H9 (cell line): ENCODE data around the gene ERBIN. TPM values are rescaled to one million over a fixed set of nuclear protein-coding genes. Genes with fewer than 3 reads are reported as not detected.

Source experiments
- DNase-seq: peaks from one replicate; pipeline ENCODE4 v3.0.0-alpha.2; 2017
- H2AFZ ChIP-seq: one replicate; pipeline ENCODE4 v1.6.1; 2013; ENCODE audit warnings: mild to moderate bottlenecking, low read length, control low read depth, moderate library complexity
- H2AK5ac ChIP-seq: 2 replicates; pipeline ENCODE4 v1.6.1; 2013; ENCODE audit warnings: low read length, control low read depth, mixed read lengths; ENCODE audit not compliant: insufficient read length
- H2BK120ac ChIP-seq: one replicate; pipeline ENCODE4 v1.6.1; 2013; ENCODE audit warnings: low read depth, mild to moderate bottlenecking, low read length, control low read depth, inconsistent platforms; ENCODE audit not compliant: poor library complexity, severe bottlenecking
- H2BK12ac ChIP-seq: 2 replicates; pipeline ENCODE4 v1.6.1; 2013; ENCODE audit warnings: low read length, control low read depth, mixed read lengths, low read depth; ENCODE audit not compliant: insufficient read length
- H2BK15ac ChIP-seq: 2 replicates; pipeline ENCODE4 v1.6.1; 2013; ENCODE audit warnings: low read depth, low read length, control low read depth
- H2BK20ac ChIP-seq: one replicate; pipeline ENCODE4 v1.6.1; 2013; ENCODE audit warnings: low read depth, mild to moderate bottlenecking, low read length, control low read depth, inconsistent platforms; ENCODE audit not compliant: poor library complexity, severe bottlenecking
- H2BK5ac ChIP-seq: 2 replicates; pipeline ENCODE4 v1.6.1; 2013; ENCODE audit warnings: low read length, control low read depth, mixed read lengths; ENCODE audit not compliant: insufficient read length
- H3K14ac ChIP-seq: 2 replicates; pipeline ENCODE4 v1.6.1; 2013; ENCODE audit warnings: low read length, control low read depth; ENCODE audit not compliant: insufficient read depth
- H3K18ac ChIP-seq: 2 replicates; pipeline ENCODE4 v1.6.1; 2013; ENCODE audit warnings: low read depth, mild to moderate bottlenecking, mixed read lengths, low read length, control low read depth; ENCODE audit not compliant: insufficient read length
- H3K23ac ChIP-seq: 2 replicates; pipeline ENCODE4 v1.6.1; 2013; ENCODE audit warnings: low read length, control low read depth, mixed read lengths, low read depth; ENCODE audit not compliant: insufficient read length
- H3K23me2 ChIP-seq: 2 replicates; pipeline ENCODE4 v1.6.1; 2013; ENCODE audit warnings: low read depth, mild to moderate bottlenecking, mixed read lengths, low read length, control low read depth; ENCODE audit not compliant: insufficient read length, poor library complexity, severe bottlenecking
- H3K27ac ChIP-seq: 2 replicates; pipeline ENCODE4 v1.5.1; 2013; ENCODE audit warnings: low read length, control low read depth, mixed read lengths, low read depth; ENCODE audit not compliant: insufficient read length
- H3K27me3 ChIP-seq: 2 replicates; pipeline ENCODE4 v1.6.1; 2013; ENCODE audit warnings: low read length, control low read depth, inconsistent platforms; ENCODE audit not compliant: insufficient read depth
- H3K4ac ChIP-seq: 2 replicates; pipeline ENCODE4 v1.6.1; 2013; ENCODE audit warnings: low read depth, mild to moderate bottlenecking, control low read depth, inconsistent platforms, low read length, moderate library complexity
- H3K4me1 ChIP-seq: 2 replicates; pipeline ENCODE4 v1.6.1; 2013; ENCODE audit warnings: low read length, control low read depth, inconsistent platforms; ENCODE audit not compliant: insufficient read depth
- H3K4me2 ChIP-seq: 2 replicates; pipeline ENCODE4 v1.6.1; 2013; ENCODE audit warnings: low read length, control low read depth, mixed read lengths; ENCODE audit not compliant: insufficient read length, insufficient read depth
- H3K56ac ChIP-seq: 2 replicates; pipeline ENCODE4 v1.6.1; 2013; ENCODE audit warnings: low read depth, mild to moderate bottlenecking, mixed read lengths, low read length, control low read depth; ENCODE audit not compliant: insufficient read length
- H3K79me1 ChIP-seq: 2 replicates; pipeline ENCODE4 v1.6.1; 2013; ENCODE audit warnings: low read depth, mild to moderate bottlenecking, moderate library complexity, low read length, control low read depth, inconsistent platforms; ENCODE audit not compliant: insufficient read depth, poor library complexity, severe bottlenecking
- H3K79me2 ChIP-seq: 2 replicates; pipeline ENCODE4 v1.6.1; 2013; ENCODE audit warnings: low read length, control low read depth, inconsistent platforms; ENCODE audit not compliant: insufficient read depth
- H3K9ac ChIP-seq: 2 replicates; pipeline ENCODE4 v1.6.1; 2013; ENCODE audit warnings: low read length, control low read depth, mixed read lengths; ENCODE audit not compliant: insufficient read length; ENCODE audit errors: extremely low read depth
- H3K9me3 ChIP-seq: one replicate; pipeline ENCODE4 v1.6.1; 2013; ENCODE audit warnings: low read depth, low read length, inconsistent platforms; ENCODE audit not compliant: control insufficient read depth
- H3T11ph ChIP-seq: one replicate; pipeline ENCODE4 v1.6.1; 2013; ENCODE audit warnings: mild to moderate bottlenecking, low read length, control low read depth, inconsistent platforms
- H4K20me1 ChIP-seq: one replicate; pipeline ENCODE4 v1.6.1; 2013; ENCODE audit not compliant: control insufficient read depth, insufficient read length, insufficient read depth
- H4K5ac ChIP-seq: 2 replicates; pipeline ENCODE4 v1.6.1; 2013; ENCODE audit warnings: low read depth, mild to moderate bottlenecking, mixed read lengths, low read length, control low read depth; ENCODE audit not compliant: insufficient read length
- H4K8ac ChIP-seq: replicated peaks from 2 replicates; pipeline ENCODE4 v1.6.1; 2013; ENCODE audit warnings: low read length, control low read depth, mixed read lengths, low read depth; ENCODE audit not compliant: insufficient read length
- H4K91ac ChIP-seq: 2 replicates; pipeline ENCODE4 v1.6.1; 2013; ENCODE audit warnings: low read depth, mild to moderate bottlenecking, moderate library complexity, mixed read lengths, low read length, control low read depth; ENCODE audit not compliant: insufficient read length
- H3K27ac Mint-ChIP-seq, 3 experiments: 2 replicates in 2 of 3; 3 replicates in 1 of 3; pipeline ENCODE4 v1.8.0; 2020 to 2021; ENCODE audit warnings: mixed read lengths in 3 of 3, mild to moderate bottlenecking in 1 of 3, moderate library complexity in 1 of 3
- H3K27me3 Mint-ChIP-seq: 2 replicates; pipeline ENCODE4 v1.8.0; 2021; ENCODE audit warnings: low read depth, mild to moderate bottlenecking, moderate library complexity, mixed read lengths
- H3K36me3 Mint-ChIP-seq, 3 experiments: 2 replicates in 2 of 3; 3 replicates in 1 of 3; pipeline ENCODE4 v1.8.0; 2020 to 2021; ENCODE audit warnings: low read depth in 3 of 3, mixed read lengths in 3 of 3; ENCODE audit not compliant: insufficient read depth in 1 of 3
- H3K4me1 Mint-ChIP-seq, 2 experiments: 2 replicates each; pipeline ENCODE4 v1.8.0; 2020; ENCODE audit warnings: mixed read lengths in 2 of 2
- H3K4me3 Mint-ChIP-seq, 2 experiments: 2 replicates in 1 of 2; 3 replicates in 1 of 2; pipeline ENCODE4 v1.8.0; 2020 to 2021; ENCODE audit warnings: mild to moderate bottlenecking in 2 of 2, mixed read lengths in 2 of 2, moderate library complexity in 1 of 2
- H3K9me3 Mint-ChIP-seq, 2 experiments: 2 replicates in 1 of 2; 3 replicates in 1 of 2; pipeline ENCODE4 v1.8.0; 2020; ENCODE audit warnings: mild to moderate bottlenecking in 2 of 2, mixed read lengths in 2 of 2, moderate library complexity in 1 of 2
- WGBS: extraction: QIAGEN DNeasy Blood & Tissue Kit; methylation state at CpG from one replicate; pipeline ENCODE4 v1.1.7; 2013; ENCODE audit warnings: missing lambda C conversion rate, low lambda C conversion rate, mixed read lengths; ENCODE audit not compliant: insufficient read length; ENCODE audit errors: extremely low coverage; 5-methylcytosine and 5-hydroxymethylcytosine counted together
- total RNA-seq: library from RNA; stranded (reverse); gene quantifications from 2 replicates; pipeline ENCODE4 v1.2.1, GENCODE V29; 2021
- TF ChIP-seq, protein P1 (sequence below): fragments of 200-600 bp; sonication (generic); conservative IDR thresholded peaks from 3 replicates; pipeline ENCODE4 v1.8.0; 2021; ENCODE audit warnings: antibody characterized with exemption, mild to moderate bottlenecking

Gene ERBIN
- total RNA-seq, 1 experiment from 2014 or later, result 42.9 TPM

DNA sequence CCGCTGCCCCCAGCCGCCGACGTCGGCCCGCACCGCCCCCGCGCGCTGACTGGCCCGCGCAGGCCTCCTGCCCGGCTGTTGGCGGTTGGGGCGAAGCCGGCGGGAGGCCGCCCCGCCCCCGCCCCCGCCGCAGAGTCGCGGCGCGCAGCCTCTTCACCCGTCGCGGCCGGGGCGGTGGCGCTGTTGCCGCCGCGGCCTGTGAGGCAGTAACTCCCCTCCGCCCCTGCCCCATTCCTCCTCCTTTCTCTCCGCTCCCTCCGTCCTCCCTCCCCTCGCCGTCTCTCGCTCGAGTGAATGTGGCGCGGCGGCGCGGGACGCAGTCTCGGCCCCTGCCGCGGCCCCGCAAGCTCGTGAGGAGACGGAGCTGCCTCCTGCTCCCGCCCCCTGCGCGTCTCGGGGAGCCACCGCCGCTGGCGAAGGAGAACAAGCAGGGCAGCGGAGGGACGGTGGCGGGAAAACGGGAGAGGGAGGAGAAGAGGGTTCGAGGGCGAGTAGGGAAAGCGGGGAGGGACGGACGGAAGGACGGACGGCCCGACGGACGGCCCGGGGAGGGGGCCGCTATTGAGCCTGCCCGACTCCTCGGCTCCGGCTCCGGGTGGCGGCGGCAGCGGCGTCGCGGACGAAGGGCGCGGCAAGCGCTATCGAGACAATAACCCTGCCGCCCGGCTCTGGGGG, 637 bp upstream of the ERBIN start:
- Mint-ChIP-seq H3K4me3 (peak overlapping the region; percentile 85 to 90), H3K9me3 (no peaks in the 10 kb centered on the region), H3K27me3 (peaks cover 15% of the 10 kb centered on the region), H3K27ac (peak overlapping the region; percentile 93 to 96 (median 95); a peak in 6 of 7 replicates), H3K36me3 (peaks cover 0 to 8% (median 4%) of the 10 kb centered on the region in 3 experiments; a peak in 4 of 7 replicates), H3K4me1 (peaks cover 26 to 28% of the 10 kb centered on the region in 2 experiments)
- H2AK5ac ChIP-seq, result no peak overlapping the region
- H4K8ac ChIP-seq, result no peak overlapping the region
- H4K91ac ChIP-seq, result no peak overlapping the region
- no peaks in the 10 kb centered on the region for H4K20me1 ChIP-seq
- H2BK120ac ChIP-seq, result no peak overlapping the region
- peak overlapping the region; percentile 44 for H2BK5ac ChIP-seq
- H3K79me2 ChIP-seq, result peaks cover 12% of the 10 kb centered on the region; the same call in 1 of the 2 replicates
- H3K23me2 ChIP-seq, result peaks cover 9% of the 10 kb centered on the region
- H3K4ac ChIP-seq, result no peak overlapping the region
- no peak overlapping the region for H2BK15ac ChIP-seq
- no peak overlapping the region for H3T11ph ChIP-seq
- H3K4me1 ChIP-seq, result no peaks in the 10 kb centered on the region
- H3K9me3 ChIP-seq, result no peaks in the 10 kb centered on the region
- H3K27me3 ChIP-seq, result peaks cover 2% of the 10 kb centered on the region; the same call in 1 of the 2 replicates
- H3K14ac ChIP-seq, result peak overlapping the region; percentile 92
- TF ChIP-seq, protein P1, sequence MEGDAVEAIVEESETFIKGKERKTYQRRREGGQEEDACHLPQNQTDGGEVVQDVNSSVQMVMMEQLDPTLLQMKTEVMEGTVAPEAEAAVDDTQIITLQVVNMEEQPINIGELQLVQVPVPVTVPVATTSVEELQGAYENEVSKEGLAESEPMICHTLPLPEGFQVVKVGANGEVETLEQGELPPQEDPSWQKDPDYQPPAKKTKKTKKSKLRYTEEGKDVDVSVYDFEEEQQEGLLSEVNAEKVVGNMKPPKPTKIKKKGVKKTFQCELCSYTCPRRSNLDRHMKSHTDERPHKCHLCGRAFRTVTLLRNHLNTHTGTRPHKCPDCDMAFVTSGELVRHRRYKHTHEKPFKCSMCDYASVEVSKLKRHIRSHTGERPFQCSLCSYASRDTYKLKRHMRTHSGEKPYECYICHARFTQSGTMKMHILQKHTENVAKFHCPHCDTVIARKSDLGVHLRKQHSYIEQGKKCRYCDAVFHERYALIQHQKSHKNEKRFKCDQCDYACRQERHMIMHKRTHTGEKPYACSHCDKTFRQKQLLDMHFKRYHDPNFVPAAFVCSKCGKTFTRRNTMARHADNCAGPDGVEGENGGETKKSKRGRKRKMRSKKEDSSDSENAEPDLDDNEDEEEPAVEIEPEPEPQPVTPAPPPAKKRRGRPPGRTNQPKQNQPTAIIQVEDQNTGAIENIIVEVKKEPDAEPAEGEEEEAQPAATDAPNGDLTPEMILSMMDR, result peak; percentile 53
- H3K18ac ChIP-seq, result peak overlapping the region; percentile 90
- peak overlapping the region; percentile 97 for H3K9ac ChIP-seq
- peak; percentile 88 for DNase-seq
- no peak overlapping the region for H3K56ac ChIP-seq
- H3K23ac ChIP-seq, result no peak overlapping the region
- H3K4me2 ChIP-seq, result peak overlapping the region; percentile 92
- no peaks in the 10 kb centered on the region for H3K79me1 ChIP-seq
- H4K5ac ChIP-seq, result no peak overlapping the region
- H2AFZ ChIP-seq, result no peak overlapping the region
- H3K27ac ChIP-seq, result peak overlapping the region; percentile 54
- H2BK12ac ChIP-seq, result peak overlapping the region; percentile 47
- no CpG with 5 or more reads among the region's 94 CpGs for WGBS
- H2BK20ac ChIP-seq, result no peak overlapping the region
